CD14-positive monocyte (primary cell): ENCODE data around the gene SEPTIN7. TPM values are rescaled to one million over a fixed set of nuclear protein-coding genes. Genes with fewer than 3 reads are reported as not detected.

Experiments used
- DNase-seq, 3 donors: peaks; one replicate each; pipeline ENCODE4 v3.0.0-alpha.2; 2011 to 2022
- H2AFZ ChIP-seq: 2 replicates; pipeline ENCODE4 v1.6.0; 2012; ENCODE audit warnings: mild to moderate bottlenecking, low read depth, low read length, inconsistent platforms; ENCODE audit not compliant: insufficient read depth, poor library complexity, severe bottlenecking
- H3K27ac ChIP-seq, 2 donors: 1 replicate in 1 of 2; 2 replicates in 1 of 2; pipeline ENCODE4 v1.5.1; 2012 to 2013; ENCODE audit warnings: low read length in 2 of 2, control low read depth in 1 of 2, inconsistent platforms in 1 of 2, low read depth in 1 of 2, mild to moderate bottlenecking in 1 of 2
- H3K27me3 ChIP-seq, 2 donors: one replicate each; pipeline versions ENCODE4 v1.6.0 to v1.6.1; 2011 to 2013; ENCODE audit warnings: low read length in 2 of 2; ENCODE audit not compliant: control insufficient read depth in 2 of 2, insufficient read depth in 2 of 2
- H3K36me3 ChIP-seq, 2 donors: replicated peaks in 1 of 2; 1 replicate in 1 of 2; 2 replicates in 1 of 2; pipeline versions ENCODE4 v1.5.1 to v1.6.1; 2012 to 2013; ENCODE audit warnings: low read length in 2 of 2, control low read depth in 1 of 2, inconsistent platforms in 1 of 2, mild to moderate bottlenecking in 1 of 2; ENCODE audit not compliant: insufficient read depth in 2 of 2, control insufficient read depth in 1 of 2
- H3K4me1 ChIP-seq, 2 donors: 1 replicate in 1 of 2; 2 replicates in 1 of 2; pipeline versions ENCODE4 v1.5.1 to v1.6.1; 2012 to 2013; ENCODE audit warnings: low read length in 2 of 2, control low read depth in 1 of 2, inconsistent platforms in 1 of 2, mild to moderate bottlenecking in 1 of 2, moderate library complexity in 1 of 2; ENCODE audit not compliant: insufficient read depth in 2 of 2, control insufficient read depth in 1 of 2
- H3K4me2 ChIP-seq: replicated peaks from 2 replicates; pipeline ENCODE3; 2012; ENCODE audit warnings: low read length, moderate library complexity, mild to moderate bottlenecking; ENCODE audit not compliant: poor library complexity, severe bottlenecking; ENCODE audit errors: extremely low read depth
- H3K4me3 ChIP-seq, 3 experiments: fragments of 200-600 bp in 1 of 3; sonication (generic) in 1 of 3; replicated peaks in 1 of 3; 1 replicate in 2 of 3; 2 replicates in 1 of 3; pipeline ENCODE4 v1.5.1; 2011 to 2013; ENCODE audit warnings: low read length in 3 of 3, mild to moderate bottlenecking in 3 of 3, control low read depth in 2 of 3, low read depth in 2 of 3, inconsistent platforms in 1 of 3, moderate library complexity in 1 of 3
- H3K79me2 ChIP-seq: 2 replicates; pipeline ENCODE4 v1.6.0; 2012; ENCODE audit warnings: mild to moderate bottlenecking, control low read depth, inconsistent platforms, low read length, moderate library complexity; ENCODE audit not compliant: insufficient read depth
- H3K9ac ChIP-seq: 2 replicates; pipeline ENCODE4 v1.6.0; 2017; ENCODE audit warnings: low read length, mild to moderate bottlenecking; ENCODE audit not compliant: insufficient read depth, poor library complexity, severe bottlenecking
- H3K9me3 ChIP-seq, 2 donors: replicated peaks in 1 of 2; 1 replicate in 1 of 2; 2 replicates in 1 of 2; pipeline versions ENCODE4 v1.5.1 to v1.6.1; 2012 to 2013; ENCODE audit warnings: low read length in 2 of 2, control low read depth in 1 of 2; ENCODE audit not compliant: control insufficient read depth in 1 of 2, insufficient read depth in 1 of 2
- H4K20me1 ChIP-seq: 2 replicates; pipeline ENCODE4 v1.6.0; 2012; ENCODE audit warnings: mild to moderate bottlenecking, low read length, control low read depth, moderate library complexity; ENCODE audit not compliant: insufficient read depth
- H3K27ac Mint-ChIP-seq, 7 donors: one replicate each; pipeline ENCODE4 v1.8.0; 2020; ENCODE audit warnings: mild to moderate bottlenecking in 7 of 7, mixed read lengths in 7 of 7, moderate library complexity in 6 of 7, inconsistent platforms in 2 of 7
- H3K27me3 Mint-ChIP-seq, 3 donors: one replicate each; pipeline ENCODE4 v1.8.0; 2021 to 2022; ENCODE audit warnings: low read depth in 3 of 3, mild to moderate bottlenecking in 3 of 3, mixed read lengths in 3 of 3, moderate library complexity in 3 of 3, inconsistent platforms in 1 of 3
- H3K36me3 Mint-ChIP-seq, 2 donors: one replicate each; pipeline ENCODE4 v1.8.0; 2020; ENCODE audit warnings: mixed read lengths in 2 of 2, inconsistent platforms in 1 of 2, mild to moderate bottlenecking in 1 of 2
- H3K4me1 Mint-ChIP-seq: one replicate; pipeline ENCODE4 v1.8.0; 2020; ENCODE audit warnings: mild to moderate bottlenecking, mixed read lengths
- H3K4me3 Mint-ChIP-seq, 2 donors: one replicate each; pipeline ENCODE4 v1.8.0; 2020; ENCODE audit warnings: mild to moderate bottlenecking in 2 of 2, mixed read lengths in 2 of 2, moderate library complexity in 1 of 2
- H3K9me3 Mint-ChIP-seq, 7 donors: one replicate each; pipeline ENCODE4 v1.8.0; 2020 to 2022; ENCODE audit warnings: mixed read lengths in 7 of 7, mild to moderate bottlenecking in 6 of 7, moderate library complexity in 6 of 7, inconsistent platforms in 2 of 7
- CTCF ChIP-seq: fragments of 200-600 bp; IDR thresholded peaks from one replicate; pipeline ENCODE4 v1.8.0; 2022; ENCODE audit warnings: antibody characterized with exemption, mild to moderate bottlenecking
- WGBS: methylation state at CpG from one replicate; pipeline ENCODE4 v1.1.5; 2013; ENCODE audit warnings: missing lambda C conversion rate; ENCODE audit not compliant: insufficient coverage; 5-methylcytosine and 5-hydroxymethylcytosine counted together
- intact Hi-C, 2 donors: fragments of 100-400 bp; cut with micrococcal nuclease; formaldehyde crosslinking; loops; one replicate each; pipeline versions ENCODE4 v1.15.0 to v1.15.1; 2023
- polyA plus RNA-seq, 3 donors: library from polyadenylated mRNA; depleted of rRNA in 1 of 3; unstranded in 2 of 3; stranded (reverse) in 1 of 3; fragments of 300-500 nt in 2 of 3; fragments of >200 nt in 1 of 3; fragmentation: Illumina TruSeq in 2 of 3; gene quantifications; 1 replicate in 2 of 3; 2 replicates in 1 of 3; pipeline ENCODE4 v1.2.3, GENCODE V29; 2012 to 2021

Gene SEPTIN7
- polyA plus RNA-seq, 3 donors, result 60.9 to 322 (median 224) TPM

DNA sequence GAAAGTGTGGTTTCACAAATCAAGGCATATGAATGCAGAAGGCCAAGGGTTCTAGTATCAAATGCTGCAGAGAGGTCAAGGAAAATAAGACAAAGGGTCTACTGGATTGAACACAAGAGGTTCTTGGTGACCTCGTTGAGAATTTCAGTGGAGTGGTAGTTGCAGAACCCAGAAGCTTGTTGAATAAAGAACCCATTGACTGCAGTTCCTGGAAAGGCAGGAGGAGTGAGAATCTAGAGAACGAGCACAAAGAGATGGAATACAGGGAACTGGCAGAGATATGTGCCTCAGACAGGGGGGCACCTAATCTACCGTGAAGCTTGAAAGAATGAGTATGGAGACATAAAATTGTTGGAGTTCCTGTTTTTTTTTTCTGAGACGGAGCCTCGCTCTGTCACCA, 3.5 kb upstream of the SEPTIN7 start:
- intact Hi-C loops, result no loop called here
- Mint-ChIP-seq H3K27ac (peak overlapping the region in 1 of 7 donors; percentile 64), H3K36me3 (no peaks in the 10 kb centered on the region), H3K9me3 (no peaks in the 10 kb centered on the region), H3K4me1 (peaks cover 14% of the 10 kb centered on the region), H3K4me3 (no peak overlapping the region), H3K27me3 (peaks cover 0 to 2% (median 2%) of the 10 kb centered on the region in 3 donors)
- Histone ChIP-seq H2AFZ (no peak overlapping the region), H3K4me1 (peaks cover 7 to 12% of the 10 kb centered on the region in 2 donors), H4K20me1 (peaks cover 7% of the 10 kb centered on the region), H3K27me3 (no peaks in the 10 kb centered on the region), H3K79me2 (peaks cover 16% of the 10 kb centered on the region), H3K4me3 (no peak overlapping the region), H3K9ac (no peak overlapping the region), H3K4me2 (no peak overlapping the region), H3K27ac (no peak overlapping the region), H3K36me3 (no peaks in the 10 kb centered on the region), H3K9me3 (no peaks in the 10 kb centered on the region)
- no peak for DNase-seq
- no peak for TF ChIP-seq CTCF
- 94% methylated on average over 5 of the region's 5 CpGs for WGBS

GRCh38 chr7:35799846-35800717, 775 bp upstream of the SEPTIN7 start:
- Histone ChIP-seq H3K9me3 (no peaks in the 10 kb centered on the region), H3K79me2 (peaks cover 44% of the 10 kb centered on the region), H2AFZ (peak overlapping the region; percentile 97), H3K4me2 (peak overlapping the region; percentile 84), H3K9ac (peak overlapping the region; percentile 90), H4K20me1 (peaks cover 35% of the 10 kb centered on the region), H3K4me1 (peaks cover 16 to 27% of the 10 kb centered on the region in 2 donors), H3K4me3 (peak overlapping the region; percentile 48 to 93 (median 58)), H3K27me3 (no peaks in the 10 kb centered on the region), H3K27ac (peak overlapping the region; percentile 76 to 98), H3K36me3 (no peaks in the 10 kb centered on the region)
- Mint-ChIP-seq H3K9me3 (no peaks in the 10 kb centered on the region), H3K36me3 (peaks cover 0 to 4% of the 10 kb centered on the region in 2 donors), H3K4me3 (peak overlapping the region; percentile 92 to 97), H3K27ac (peak overlapping the region; percentile 97 to 99 (median 99)), H3K4me1 (peaks cover 35% of the 10 kb centered on the region), H3K27me3 (peaks cover 0 to 2% (median 2%) of the 10 kb centered on the region in 3 donors)
- no peak for TF ChIP-seq CTCF
- intact Hi-C loops, result loop anchor here (5.0 to 10.0 kb wide), 4 partner anchors 55 to 108 kb away; partner anchors contain the start of gene HERPUD2 (in 1 of the 2)
- 0% methylated on average over 34 of the region's 37 CpGs for WGBS
- DNase-seq, result peak; percentile 89 to 92 (median 91)
